Measurements from ENCODE around the gene SRI.

The SRI gene

GRCh38 chr7:88224601-88225275 lies 4.9 kb upstream of the SRI start:
- no peak for DNase-seq

- no peak for DNase-seq
Observed at GRCh38 chr7:88223265-88223664, 3.4 kb upstream of the SRI start.

- peak; percentile 14 for DNase-seq
Observed at GRCh38 chr7:88218836-88219605, 817 bp downstream of the SRI start.

GRCh38 chr7:88218429-88218745 lies 1.5 kb downstream of the SRI start:
- DNase-seq: no peak

GRCh38 chr7:88217675-88218428 lies 2.0 kb downstream of the SRI start:
- DNase-seq: no peak

GRCh38 chr7:88216276-88216675 lies 3.6 kb downstream of the SRI start:
- no peak for DNase-seq

- no peak for DNase-seq
Observed at GRCh38 chr7:88215295-88215694, 4.5 kb downstream of the SRI start.

GRCh38 chr7:88214456-88214855 lies 5.4 kb downstream of the SRI start:
- no peak for DNase-seq

- no peak for DNase-seq
Observed at GRCh38 chr7:88212918-88213317, 6.9 kb downstream of the SRI start.

GRCh38 chr7:88208521-88208920 lies 11.3 kb downstream of the SRI start:
- no peak for DNase-seq

- DNase-seq: no peak
Observed at GRCh38 chr7:88206254-88206653, 13.6 kb downstream of the SRI start.

GRCh38 chr7:88205179-88205578 lies 14.7 kb downstream of the SRI start:
- no peak for DNase-seq

- DNase-seq: no peak
Observed at GRCh38 chr7:88204525-88205110, 15.2 kb downstream of the SRI start.

- DNase-seq: no peak
Observed at GRCh38 chr7:88203401-88203800, 16.4 kb downstream of the SRI start.

GRCh38 chr7:88202799-88203198 lies 17.0 kb downstream of the SRI start:
- DNase-seq: no peak

- no peak for DNase-seq
Observed at GRCh38 chr7:88202278-88202677, 17.6 kb downstream of the SRI start.

- no peak for DNase-seq
Observed at GRCh38 chr7:88201305-88201704, 18.5 kb downstream of the SRI start.

GRCh38 chr7:88200789-88201188 lies 19.0 kb downstream of the SRI start:
- DNase-seq: no peak

GRCh38 chr7:88200261-88200660 lies 19.6 kb downstream of the SRI start:
- DNase-seq: no peak

- no peak for DNase-seq
Observed at GRCh38 chr7:88191911-88192310, 27.9 kb downstream of the SRI start.

GRCh38 chr7:88185650-88186049 lies 34.2 kb downstream of the SRI start:
- no peak for DNase-seq

- no peak for DNase-seq
Observed at GRCh38 chr7:88184848-88185304, 35.0 kb downstream of the SRI start.

GRCh38 chr7:88183051-88183450 lies 36.8 kb downstream of the SRI start:
- DNase-seq: no peak

- DNase-seq: no peak
Observed at GRCh38 chr7:88176190-88176589, 43.6 kb downstream of the SRI start.
